Stimulated activated CD8-positive, alpha-beta memory T cell treated with anti-CD3 and anti-CD28 coated beads, Interleukin-2, amount 100 ng/mL, for 48 hours (primary cell): Measurements from ENCODE around the gene HIBCH.

ENCODE experiments used
- DNase-seq, 2 donors: peaks; one replicate each; pipeline ENCODE4 v3.0.0-alpha.2; 2020; ENCODE audit warnings: low read depth in 2 of 2

Gene HIBCH

DNA sequence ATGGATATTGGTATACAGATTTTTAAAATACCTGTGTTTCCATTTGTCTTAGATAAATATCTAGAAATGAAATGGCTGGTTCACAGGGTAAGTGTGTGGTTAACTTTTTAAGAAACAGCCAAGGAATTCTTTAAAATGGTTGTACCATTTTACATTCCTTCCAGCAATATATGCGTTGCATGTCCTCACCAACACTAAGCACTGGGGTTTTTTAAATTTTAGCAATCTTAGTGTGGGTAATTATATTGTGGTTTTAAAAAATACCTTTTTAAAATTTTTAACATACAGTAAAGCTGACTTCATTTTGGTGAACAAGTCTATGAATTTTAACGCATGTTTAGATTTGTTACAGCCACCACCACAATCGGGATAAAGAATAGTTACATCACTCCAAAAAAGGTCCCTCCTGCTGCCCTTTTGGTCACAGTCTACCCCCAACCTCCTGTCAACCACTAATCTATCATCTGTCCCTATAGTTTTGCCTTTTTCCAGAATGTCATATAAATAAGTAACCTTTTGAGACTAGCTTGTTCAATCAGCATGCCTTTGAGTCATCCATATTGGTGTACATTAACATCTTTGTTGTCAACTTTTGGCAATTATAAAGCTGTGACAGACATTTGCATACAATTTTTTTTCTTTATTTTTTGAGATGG, 129.0 kb downstream of the HIBCH start:
- DNase-seq = no peak

- no peak for DNase-seq
Observed at GRCh38 chr2:190188289-190188688, 131.3 kb downstream of the HIBCH start.

GRCh38 chr2:190186238-190186637, 133.4 kb downstream of the HIBCH start:
- no peak for DNase-seq

DNA sequence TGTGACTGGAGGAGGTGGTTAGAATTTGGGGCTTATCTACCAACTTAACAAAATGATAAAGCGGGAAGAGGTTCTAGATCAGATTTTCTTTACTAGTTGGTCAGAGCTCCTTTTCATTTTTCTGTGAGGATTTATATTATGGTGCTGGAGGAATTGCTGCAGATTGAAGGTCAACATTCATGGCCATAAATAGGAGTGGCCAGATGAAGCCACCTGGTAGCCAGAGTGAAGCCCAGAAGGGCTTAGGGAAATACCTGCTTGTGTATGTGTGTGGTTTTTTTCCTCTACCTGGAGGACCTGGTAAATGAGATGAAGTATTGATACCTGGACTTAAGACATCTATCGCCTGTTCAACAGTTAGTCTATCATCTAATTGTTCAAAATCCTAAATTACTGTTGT, 134.2 kb downstream of the HIBCH start:
- DNase-seq = no peak

- no peak for DNase-seq
Observed at GRCh38 chr2:190184460-190184859, 135.2 kb downstream of the HIBCH start.

GRCh38 chr2:190183539-190183938, 136.1 kb downstream of the HIBCH start:
- DNase-seq = no peak

DNA sequence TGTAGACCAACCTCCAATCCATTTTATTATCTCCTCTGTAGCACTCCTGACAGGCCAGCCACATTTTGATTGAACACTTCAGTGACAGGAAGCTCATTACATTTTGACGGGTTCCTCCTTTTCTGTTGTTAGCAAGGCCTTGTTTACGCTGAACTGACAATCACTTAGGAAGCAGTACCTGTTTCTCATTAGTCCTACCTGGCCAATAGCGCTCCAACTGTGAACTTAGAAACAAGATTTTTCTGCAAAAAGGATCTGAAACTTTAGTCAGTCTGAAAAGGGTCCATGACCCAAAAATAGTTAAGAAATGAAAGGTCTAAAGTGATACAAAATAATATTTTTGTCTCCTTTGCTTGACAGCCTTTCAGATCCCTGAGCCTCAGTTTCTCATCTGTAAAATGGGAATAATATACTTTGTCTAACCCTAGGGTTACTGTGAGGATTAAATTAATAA, 137.5 kb downstream of the HIBCH start:
- DNase-seq = no peak

DNA sequence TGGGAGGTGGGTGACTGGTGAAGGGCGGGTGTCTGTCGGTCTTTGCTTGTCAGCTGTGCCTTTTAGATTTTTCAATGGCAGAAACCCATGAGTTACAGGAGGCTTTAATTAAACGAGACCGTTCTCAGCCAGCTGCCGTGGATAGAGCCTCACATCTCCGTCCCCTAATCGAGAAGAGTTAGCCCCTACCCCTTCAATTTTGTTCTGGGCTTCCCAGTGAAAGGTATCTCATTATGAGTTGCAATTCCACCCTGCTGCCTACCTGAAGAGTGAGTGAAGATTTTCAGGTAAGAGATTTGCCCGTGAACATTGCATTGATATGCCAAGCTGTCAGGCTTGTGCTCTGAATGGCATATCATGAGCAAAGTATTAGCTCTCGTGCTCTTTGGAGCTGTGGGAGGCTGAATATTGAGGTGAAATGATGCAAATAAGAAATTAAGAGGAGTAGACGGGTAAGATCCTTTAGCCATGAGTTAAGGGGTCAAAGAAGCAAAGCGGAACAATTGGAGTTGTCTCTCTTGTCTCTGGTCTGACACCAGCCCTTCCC, 138.4 kb downstream of the HIBCH start:
- no peak for DNase-seq

- peak; percentile 4 to 12 for DNase-seq
Observed at GRCh38 chr2:190180313-190181122, 139.1 kb downstream of the HIBCH start.

DNA sequence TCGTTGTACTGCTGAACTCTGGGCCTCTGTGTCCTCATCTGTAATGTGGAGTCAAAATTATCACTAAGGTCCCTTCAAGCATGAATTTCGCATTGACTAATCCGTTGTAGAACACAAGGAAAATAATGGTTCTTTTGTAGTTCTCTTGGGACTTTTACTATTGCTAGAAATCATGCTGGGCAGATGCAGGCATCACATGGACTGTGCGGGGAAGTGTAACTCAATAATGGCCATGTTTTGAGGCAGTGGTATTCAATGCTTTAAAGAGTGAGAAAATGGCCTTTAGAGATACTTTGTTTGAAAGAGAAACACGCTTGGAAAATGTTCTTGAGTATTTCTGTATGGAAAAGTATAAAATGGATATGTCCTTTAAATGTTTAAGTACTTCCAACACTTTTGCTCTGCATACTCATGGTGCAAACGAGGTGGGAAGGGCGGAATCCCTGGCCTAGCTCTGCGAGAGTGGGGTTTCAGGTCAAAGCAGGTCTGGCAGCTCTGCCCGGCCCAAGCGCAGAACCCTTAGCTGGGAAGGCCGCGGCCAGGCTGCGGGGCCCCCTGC, 139.8 kb downstream of the HIBCH start:
- DNase-seq = no peak

DNA sequence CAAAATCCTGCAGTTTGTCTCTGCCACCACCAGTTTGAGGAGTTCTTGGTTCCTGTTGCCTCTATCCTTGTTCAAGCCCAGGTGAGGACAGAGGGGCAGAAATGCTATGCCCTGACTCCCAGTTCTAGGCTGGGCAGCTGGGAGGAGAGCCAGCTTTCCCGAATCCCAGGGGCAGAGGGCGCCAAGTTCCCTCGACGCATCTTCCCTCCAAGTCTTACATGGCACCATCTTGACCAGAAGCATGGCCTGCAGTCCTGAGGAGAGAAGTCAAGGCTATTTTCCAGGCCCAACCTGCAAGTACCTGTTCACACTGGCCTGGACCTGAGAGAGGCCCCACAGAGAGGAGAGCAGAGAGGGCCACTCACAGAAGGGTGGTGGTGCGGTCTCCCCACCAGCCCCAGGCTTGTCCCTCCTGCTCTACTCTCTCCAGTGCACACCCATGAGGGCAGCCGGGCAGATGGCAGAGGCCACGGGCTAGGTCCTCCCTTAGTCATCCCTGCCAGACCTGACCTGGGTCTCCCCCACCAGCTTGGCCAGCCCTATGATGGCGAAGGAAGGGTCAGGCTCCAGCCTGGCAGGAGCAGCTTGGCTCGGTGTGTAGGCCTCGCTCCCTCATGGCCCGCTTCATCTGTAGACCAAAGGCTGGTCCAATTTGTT, 141.4 kb downstream of the HIBCH start:
- DNase-seq = no peak

DNA sequence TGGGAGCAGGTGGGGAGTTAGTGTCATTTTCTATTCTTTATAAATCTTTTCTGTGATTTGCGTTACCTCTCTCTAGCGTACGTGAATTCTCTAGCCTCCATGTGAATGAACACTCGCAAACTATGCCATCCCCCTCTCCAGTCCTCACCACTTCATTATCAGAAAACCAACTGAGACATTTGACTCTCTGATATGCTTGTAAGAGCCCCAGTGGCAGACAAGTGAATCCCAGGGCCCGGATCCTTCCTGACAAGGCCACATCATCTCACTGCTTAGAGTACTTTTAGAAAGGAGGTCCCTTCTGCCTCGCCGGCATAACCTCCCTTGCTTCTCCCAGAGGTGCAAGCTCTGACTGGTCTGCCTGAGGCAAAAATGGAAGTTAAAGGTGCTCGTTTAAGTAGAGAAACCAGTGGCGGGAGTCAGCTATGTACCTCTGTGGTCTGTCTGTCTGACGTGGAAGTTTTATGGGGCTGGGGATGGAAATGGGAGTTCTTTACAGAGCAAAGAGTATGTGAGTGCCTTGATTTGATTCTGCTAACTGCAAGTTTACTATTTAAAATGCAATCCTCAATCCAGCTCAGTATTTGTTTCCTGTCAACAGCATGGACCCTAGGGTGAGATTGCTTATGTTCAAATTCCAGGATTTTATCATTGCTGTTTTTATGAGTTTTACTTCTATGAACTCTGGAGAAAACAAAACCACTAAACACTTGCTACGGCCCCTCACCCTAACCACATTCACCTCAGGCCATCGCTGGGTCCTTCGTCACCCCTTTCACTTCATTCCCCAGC, 142.2 kb downstream of the HIBCH start:
- DNase-seq = no peak

DNA sequence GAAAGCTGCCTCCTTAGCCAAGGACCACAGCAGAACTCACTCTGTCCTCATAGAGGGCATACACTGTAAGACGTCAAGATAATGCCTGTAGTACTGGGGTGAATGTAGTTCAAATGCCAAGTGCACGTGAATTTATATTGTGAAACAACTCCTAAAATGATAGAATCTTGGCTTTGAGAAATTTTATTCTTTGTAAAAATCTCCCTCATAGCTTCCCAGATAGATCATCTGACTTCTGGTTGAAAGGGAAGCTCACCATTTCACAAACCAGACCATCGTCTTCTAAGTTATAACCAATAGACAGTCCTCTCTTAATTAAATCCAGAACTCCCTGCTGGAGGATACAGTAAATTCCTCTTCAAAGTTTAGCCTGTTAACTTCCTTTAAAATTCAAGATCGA, 146.2 kb downstream of the HIBCH start:
- no peak for DNase-seq

DNA sequence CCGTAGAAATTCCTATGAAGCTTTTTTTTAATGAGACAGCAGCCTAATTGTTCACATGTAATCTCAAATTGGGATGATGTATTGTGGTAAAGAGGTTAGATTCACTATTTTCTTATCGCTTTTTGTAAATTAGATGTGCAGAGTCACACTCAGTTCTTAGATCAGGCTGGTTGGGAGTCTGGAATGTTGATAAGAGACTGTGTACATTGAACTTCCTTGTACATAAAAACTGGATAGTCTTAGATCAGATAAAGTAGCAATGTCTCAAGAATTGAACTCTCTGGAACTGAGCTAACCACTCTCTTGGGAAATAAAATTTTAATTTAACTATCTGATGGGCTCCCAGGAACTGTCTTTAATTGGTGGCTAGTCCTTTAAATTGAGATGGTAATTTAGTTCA, 149.0 kb downstream of the HIBCH start:
- no peak for DNase-seq

DNA sequence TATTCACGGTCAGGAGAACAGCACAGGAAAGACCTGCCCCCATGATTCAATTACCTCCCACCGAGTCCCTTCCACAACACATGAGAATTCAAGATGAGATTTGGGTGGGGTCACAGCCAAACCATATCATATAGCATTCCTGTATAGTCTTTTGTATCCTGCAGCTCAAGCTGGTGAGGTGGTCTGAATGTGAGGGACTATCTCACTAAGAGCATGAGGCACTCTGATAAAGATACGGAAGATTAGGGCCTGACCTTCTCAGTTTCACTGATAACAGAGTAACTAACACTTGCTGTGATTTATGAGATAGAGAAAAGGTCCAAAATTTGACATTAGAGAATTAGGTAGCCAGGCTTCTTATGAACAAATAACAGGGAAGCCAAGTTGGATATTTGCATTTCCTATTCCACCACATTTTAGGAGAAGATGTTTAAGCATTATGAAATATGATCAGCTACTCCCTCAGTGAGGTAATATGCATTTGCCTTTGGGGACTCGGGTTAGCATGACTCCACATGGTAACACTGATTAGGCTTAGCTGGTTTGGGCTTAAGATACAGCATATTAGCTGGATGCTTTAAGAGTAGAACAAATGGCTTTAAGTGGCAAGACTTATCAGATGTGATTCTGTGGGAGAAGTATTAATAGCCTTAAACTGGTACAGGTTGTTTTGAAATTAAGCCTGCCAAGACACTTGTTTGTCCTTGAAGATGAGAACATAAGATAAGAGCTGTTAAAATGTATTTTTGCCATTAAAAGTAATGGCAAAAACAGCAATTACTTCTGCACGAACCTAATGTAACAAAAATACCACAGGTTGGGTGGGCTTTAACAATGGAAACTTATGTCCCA, 150.2 kb downstream of the HIBCH start:
- no peak for DNase-seq

DNA sequence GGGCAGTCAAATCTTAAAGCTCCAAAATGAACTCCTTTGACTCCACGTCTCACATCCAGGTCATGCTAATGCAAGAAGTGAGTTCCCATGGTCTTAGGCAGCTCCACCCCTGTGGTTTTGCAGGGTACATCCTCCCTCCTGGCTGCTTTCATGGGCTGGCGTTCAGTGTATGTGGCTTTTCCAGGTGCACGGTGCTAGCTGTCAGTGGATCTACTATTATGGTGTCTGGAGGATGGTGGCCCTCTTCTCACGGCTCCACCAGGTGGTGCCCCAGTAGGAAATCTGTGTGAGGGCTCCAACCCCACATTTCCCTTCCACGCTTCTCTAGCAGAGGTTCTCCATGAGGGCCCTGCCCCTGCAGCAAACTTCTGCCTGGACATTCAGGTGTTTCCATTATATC, 151.9 kb downstream of the HIBCH start:
- DNase-seq = no peak

- DNase-seq = no peak
Observed at GRCh38 chr2:190165491-190165890, 154.1 kb downstream of the HIBCH start.

GRCh38 chr2:190162851-190163250, 156.8 kb downstream of the HIBCH start:
- no peak for DNase-seq

DNA sequence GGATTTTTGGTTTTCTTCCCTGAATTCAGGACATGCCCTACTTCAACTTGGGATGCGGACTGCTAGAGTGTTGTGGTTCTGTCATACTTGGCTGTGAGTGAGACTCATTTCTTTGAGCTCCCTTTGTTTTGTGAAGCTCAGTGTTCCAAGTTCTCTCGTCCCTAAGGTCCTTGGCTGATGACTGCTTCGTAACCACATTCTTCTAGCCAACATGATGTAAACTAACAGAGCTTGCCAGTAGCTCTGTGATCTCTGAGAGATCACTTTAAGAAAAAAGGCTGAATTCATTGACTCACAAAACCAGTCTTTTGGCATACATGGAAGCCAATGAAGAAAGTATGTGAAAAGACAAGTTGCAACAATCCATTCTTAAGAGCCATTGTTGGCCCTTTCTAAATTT, 160.2 kb downstream of the HIBCH start:
- no peak for DNase-seq

GRCh38 chr2:190158798-190159434, 160.7 kb downstream of the HIBCH start:
- DNase-seq = no peak
